A204.1 (cell line): ENCODE measurements around the gene CSNK2A1.
"Not testable (repeated sequence)": the region's sequence is repeated elsewhere in the genome, so short reads cannot be mapped to it uniquely, and the experiment has no call there.

Experiments used
- FAIRE-seq: peaks from 2 replicates; lab custom pipeline; 2012; peaks lifted over from hg19 to GRCh38; lab: Jason Lieb, UNC

Gene CSNK2A1

DNA sequence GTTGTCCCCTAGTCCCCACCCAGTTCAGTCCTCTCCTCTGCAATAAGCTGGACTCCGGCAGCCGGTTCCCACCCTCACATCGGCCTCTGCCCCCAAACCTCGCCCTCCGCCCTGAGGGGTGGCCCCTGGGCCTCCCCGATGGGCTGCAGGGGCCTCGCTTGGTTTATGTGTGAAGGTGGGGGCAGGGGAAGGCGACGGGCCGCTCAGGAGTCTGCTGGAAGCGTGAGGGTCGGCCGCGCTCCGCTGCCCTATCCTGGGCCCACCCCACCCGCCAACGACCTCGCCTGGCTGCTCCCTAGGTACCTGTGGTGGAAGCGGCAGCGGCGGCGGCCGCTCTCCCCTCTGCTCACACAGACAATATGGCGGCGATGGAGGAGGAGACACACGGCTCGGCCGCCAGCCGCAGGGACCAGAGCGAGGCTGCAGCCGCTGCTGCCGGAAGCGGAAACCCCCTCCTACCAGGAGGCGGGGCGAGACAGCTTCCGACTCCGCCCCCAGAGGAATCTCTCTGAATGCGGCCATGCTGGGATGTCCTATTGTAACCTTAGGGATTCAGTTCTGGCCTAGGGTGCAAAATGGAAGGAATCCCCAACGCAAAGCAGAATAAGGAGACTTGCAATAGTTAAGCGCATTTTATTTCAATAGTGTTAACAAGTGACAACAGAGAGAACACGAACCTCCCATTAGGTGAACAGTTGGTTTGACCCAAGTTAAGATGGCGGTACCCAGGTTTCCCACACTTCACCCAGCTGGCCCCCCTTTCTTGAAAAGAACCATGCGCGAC is at the start of gene CSNK2A1:
CSNK2A1 (minus strand) TSS at position 422 of the 784 bp plus-strand sequence. CDS start 35,239 bp downstream, outside the sequence.
- peak; percentile 90 for FAIRE-seq

DNA sequence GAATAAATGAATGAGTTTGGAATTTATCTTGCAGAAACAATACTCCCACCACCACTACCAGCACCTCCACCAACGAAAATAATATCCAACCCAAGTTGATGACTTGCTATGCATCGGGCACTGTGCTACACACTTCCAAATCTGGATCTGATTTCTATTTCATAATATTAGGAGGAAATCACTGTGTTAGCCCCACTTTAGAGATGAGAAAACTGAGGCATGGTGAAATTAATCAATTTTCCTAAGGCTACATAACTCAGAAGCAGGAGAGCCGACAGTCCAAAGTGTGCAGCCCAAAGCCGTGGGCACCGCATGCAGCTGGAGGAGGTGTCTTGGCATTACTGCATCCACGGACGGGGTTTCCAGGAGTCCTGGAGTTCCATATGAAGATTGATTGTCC is 48.9 kb upstream of the CSNK2A1 start:
- FAIRE-seq: no peak

- no peak for FAIRE-seq
These were observed 48.4 kb upstream of the CSNK2A1 start for GRCh38 chr20:591941-592340.

DNA sequence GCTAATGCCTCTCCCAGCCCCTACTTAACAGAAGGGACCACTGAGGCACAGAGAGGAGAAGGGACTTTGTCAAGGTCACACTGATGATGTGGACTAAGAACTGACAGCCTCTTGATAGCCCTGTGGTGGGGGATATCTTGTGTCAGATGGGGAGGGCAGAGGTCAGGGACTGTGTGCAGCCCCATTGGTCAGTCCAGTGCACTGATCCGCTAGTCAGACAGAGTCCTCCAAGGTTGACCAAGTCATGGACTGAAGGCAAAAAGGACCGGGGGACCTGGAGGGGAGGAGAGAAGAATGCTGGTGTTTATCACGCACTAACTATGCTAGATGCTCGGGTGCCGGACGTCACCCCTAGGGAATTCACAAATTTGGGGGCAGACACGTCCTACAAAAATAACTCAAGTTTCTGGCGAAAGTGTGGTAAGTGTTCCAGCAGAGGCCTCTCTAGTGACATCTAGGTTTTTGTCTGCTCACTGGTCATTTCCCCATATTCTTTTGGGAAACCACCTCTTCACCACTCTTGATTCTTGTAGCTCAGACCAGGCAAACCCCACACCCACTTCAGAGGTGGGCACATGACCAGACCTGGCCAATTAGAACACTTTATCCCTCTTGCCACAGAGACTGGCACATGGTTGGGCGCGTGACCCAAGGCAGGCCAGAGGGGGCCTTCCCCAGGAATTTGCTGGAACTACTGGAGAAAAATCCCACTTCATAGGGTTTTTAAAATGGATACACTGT is 45.5 kb upstream of the CSNK2A1 start:
- no peak for FAIRE-seq

DNA sequence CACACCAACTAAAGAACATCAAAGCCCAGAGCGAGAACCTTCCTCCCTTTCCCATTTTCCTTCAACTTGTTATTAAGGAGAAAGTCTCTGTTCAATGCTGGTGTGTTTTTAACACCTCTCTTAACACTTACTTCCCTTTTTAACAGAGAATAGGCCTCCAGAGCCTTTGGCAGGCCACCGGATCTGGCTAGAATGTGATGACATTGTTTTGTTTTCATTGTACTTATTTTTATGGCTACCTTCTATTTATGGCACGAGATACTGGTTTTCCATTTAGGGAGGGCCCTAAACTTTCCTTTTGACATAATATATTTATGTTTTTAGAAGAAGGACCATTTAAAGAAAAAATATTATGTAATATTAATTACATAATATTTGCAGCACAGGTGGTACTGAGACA is 44.9 kb upstream of the CSNK2A1 start:
- no peak for FAIRE-seq

GRCh38 chr20:584971-585301 is 41.3 kb upstream of the CSNK2A1 start:
- FAIRE-seq: no peak

GRCh38 chr20:584161-584970 is 40.8 kb upstream of the CSNK2A1 start:
- no peak for FAIRE-seq

GRCh38 chr20:582204-582603 is 38.6 kb upstream of the CSNK2A1 start:
- no peak for FAIRE-seq

- not testable (repeated sequence) for FAIRE-seq
These were observed 35.5 kb upstream of the CSNK2A1 start for GRCh38 chr20:578940-579690.

- FAIRE-seq: no peak
These were observed 33.7 kb upstream of the CSNK2A1 start for GRCh38 chr20:577167-577791.

GRCh38 chr20:576156-576555 is 32.6 kb upstream of the CSNK2A1 start:
- no peak for FAIRE-seq

DNA sequence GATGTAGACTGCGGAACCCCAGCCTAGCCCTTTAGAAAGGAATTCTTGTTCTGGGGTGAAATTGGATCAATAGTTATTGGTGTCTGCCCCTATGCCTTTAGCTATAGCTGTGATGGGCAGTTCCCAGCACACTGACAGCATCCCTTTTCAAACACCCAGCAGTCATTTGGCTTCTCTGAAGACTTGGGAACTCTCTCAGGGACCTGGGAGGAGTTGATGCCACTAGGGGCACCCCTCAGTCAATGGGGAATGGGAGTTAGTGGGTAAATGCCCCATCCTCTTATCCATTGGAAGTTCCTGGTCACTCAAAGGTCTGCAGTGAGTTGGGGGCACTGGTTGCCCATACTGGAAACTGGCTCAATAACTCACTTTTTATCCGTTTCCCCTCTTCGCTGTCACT is 31.6 kb upstream of the CSNK2A1 start:
- no peak for FAIRE-seq

GRCh38 chr20:574297-574942 is 30.8 kb upstream of the CSNK2A1 start:
- no peak for FAIRE-seq

- no peak for FAIRE-seq
These were observed 30.1 kb upstream of the CSNK2A1 start for GRCh38 chr20:573414-574296.

GRCh38 chr20:572727-573126 is 29.1 kb upstream of the CSNK2A1 start:
- no peak for FAIRE-seq

DNA sequence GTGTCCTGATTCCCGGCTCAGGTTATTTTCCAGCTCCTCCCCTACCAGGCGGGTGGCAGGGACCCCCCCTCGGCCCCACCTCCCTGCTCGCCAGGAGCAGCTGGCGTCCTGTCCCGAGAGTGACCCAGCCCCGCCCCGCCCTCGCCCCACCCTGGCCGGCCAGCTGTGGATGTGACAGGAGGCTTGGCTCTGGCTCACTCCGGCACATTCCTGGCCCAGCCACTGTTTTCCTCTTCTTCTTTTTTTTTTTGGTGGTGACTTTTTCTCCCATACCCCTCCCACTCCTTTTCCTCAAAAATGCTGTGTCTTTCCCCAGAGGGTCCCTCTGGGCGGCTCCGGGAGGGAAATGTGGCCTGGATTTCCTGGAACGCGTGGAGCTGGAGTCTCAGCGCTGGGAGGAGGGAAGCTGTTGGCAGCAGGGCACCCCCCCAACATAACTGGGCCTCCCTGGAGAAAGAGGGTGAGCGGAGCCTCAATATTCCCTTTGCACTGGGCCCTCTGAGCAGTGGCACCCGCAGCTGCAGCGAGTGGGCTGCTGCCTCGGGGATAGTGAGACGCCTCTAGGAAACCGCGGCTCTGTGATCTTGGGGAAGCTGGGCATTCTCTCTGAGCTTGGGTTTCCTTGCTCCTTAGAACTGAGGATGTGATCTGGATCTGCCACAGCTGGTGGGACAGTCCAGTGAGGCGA is 28.3 kb upstream of the CSNK2A1 start:
- FAIRE-seq: no peak

GRCh38 chr20:568673-569415 is 25.3 kb upstream of the CSNK2A1 start:
- FAIRE-seq: no peak

DNA sequence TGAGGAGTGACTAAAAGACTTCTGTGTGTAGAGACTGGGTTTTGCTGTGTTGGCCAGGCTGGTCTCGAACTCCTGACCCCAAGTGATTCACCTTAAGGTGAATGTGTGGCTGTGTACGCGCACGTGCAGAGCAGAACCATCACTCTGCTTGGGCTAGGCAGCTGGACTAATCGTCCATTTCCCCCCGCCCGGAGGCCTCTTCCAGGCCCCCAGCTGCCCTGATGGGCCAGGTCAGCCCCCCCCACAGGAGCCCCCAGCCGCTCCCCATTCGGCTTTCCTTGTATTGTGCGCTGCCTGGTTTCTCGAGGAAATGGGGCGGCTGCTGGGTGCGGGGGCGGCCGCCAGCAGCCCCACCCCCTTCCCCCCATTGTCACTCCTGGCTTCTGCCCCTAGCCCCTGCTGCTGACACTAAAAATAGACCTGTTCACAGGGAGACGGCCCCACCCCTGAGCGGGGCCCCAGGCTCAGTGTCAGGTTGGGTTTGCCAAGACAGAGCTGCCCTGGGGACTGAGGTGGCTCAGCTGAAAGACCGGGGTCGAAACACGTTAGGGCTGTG is 24.6 kb upstream of the CSNK2A1 start:
- FAIRE-seq: no peak

GRCh38 chr20:564192-564591 is 20.6 kb upstream of the CSNK2A1 start:
- FAIRE-seq: no peak
